Measurements from ENCODE around the gene TPRG1L. TPM values are rescaled to one million over a fixed set of nuclear protein-coding genes. Genes with fewer than 3 reads are reported as not detected.

TPRG1L gene
- total RNA-seq, 1 donor from 2014 or later = 26.5 TPM

- H3K4me1 Mint-ChIP-seq = peaks cover 66% of the 10 kb centered on the region
- ChIA-PET POLR2A (interaction anchor here (0.9 kb wide), 1 partner anchor 16 kb away, joined by 3 read pairs; no protein-coding TSS in a partner anchor), CTCF (no interaction called here)
- no peaks in the 10 kb centered on the region for H3K27me3 Mint-ChIP-seq
- TF ChIP-seq CTCF (IDR thresholded peaks at IDR 0.05) = no peak
- no peak overlapping the region for H3K27ac Mint-ChIP-seq
- H3K36me3 Mint-ChIP-seq (ENCODE audit: low read depth) = no peaks in the 10 kb centered on the region
- H3K4me3 Mint-ChIP-seq = no peak overlapping the region
- H3K9me3 Mint-ChIP-seq = no peaks in the 10 kb centered on the region
- intact Hi-C loops (cut with micrococcal nuclease) = no loop called here
- no peak for ATAC-seq (ENCODE audit: low read depth)
- DNase-seq = no peak
These were observed 46.0 kb downstream of the TPRG1L start for GRCh38 chr1:3670823-3671265.

- H3K4me3 Mint-ChIP-seq = no peak overlapping the region
- CTCF ChIA-PET = no interaction called here
- H3K4me1 Mint-ChIP-seq = peaks cover 66% of the 10 kb centered on the region
- intact Hi-C loops (cut with micrococcal nuclease) = loop anchor here (1.0 kb wide), 1 partner anchor 21 kb away; the partner anchor contains the start of gene WRAP73
- POLR2A ChIA-PET = interaction anchor here (0.9 kb wide), 1 partner anchor 17 kb away, joined by 3 read pairs; no protein-coding TSS in a partner anchor
- no peak for TF ChIP-seq CTCF (IDR thresholded peaks at IDR 0.05)
- H3K27ac Mint-ChIP-seq = peak overlapping the region; percentile 30
- H3K27me3 Mint-ChIP-seq = no peaks in the 10 kb centered on the region
- no peaks in the 10 kb centered on the region for H3K36me3 Mint-ChIP-seq (ENCODE audit: low read depth)
- no peak for ATAC-seq (ENCODE audit: low read depth)
- DNase-seq = no peak
- H3K9me3 Mint-ChIP-seq = no peaks in the 10 kb centered on the region
These were observed 46.8 kb downstream of the TPRG1L start for GRCh38 chr1:3671371-3672180.

GRCh38 chr1:3672231-3672970, 47.6 kb downstream of the TPRG1L start:
- intact Hi-C loops (cut with micrococcal nuclease) = loop anchor here (1.0 kb wide), 1 partner anchor 22 kb away; the partner anchor contains the start of gene WRAP73
- peaks cover 66% of the 10 kb centered on the region for H3K4me1 Mint-ChIP-seq

GRCh38 chr1:3672971-3673361, 48.2 kb downstream of the TPRG1L start:
- ChIA-PET CTCF (interaction anchor here (1.5 to 1.7 kb wide), 2 partner anchors 24 to 51 kb away, joined by 3 read pairs; no protein-coding TSS in a partner anchor), POLR2A (interaction anchor here (0.6 to 1.3 kb wide), 2 partner anchors 23 to 61 kb away, joined by 3 read pairs; partner anchors contain the start of gene WRAP73)
- ATAC-seq (ENCODE audit: low read depth) = no peak
- Mint-ChIP-seq H3K4me1 (peaks cover 66% of the 10 kb centered on the region), H3K27ac (peak overlapping the region; percentile 59), H3K9me3 (no peaks in the 10 kb centered on the region), H3K36me3 (ENCODE audit: low read depth) (no peaks in the 10 kb centered on the region), H3K4me3 (peak overlapping the region; percentile 78), H3K27me3 (no peaks in the 10 kb centered on the region)
- intact Hi-C loops (cut with micrococcal nuclease) = loop anchor here (1.0 kb wide), 1 partner anchor 23 kb away; the partner anchor contains the start of gene WRAP73
- no peak for DNase-seq
- TF ChIP-seq CTCF (IDR thresholded peaks at IDR 0.05) = no peak

More at GRCh38 chr1:3672231-3672970, 47.6 kb downstream of the TPRG1L start:
- no peaks in the 10 kb centered on the region for H3K27me3 Mint-ChIP-seq
- ChIA-PET CTCF (interaction anchor here (1.5 to 1.7 kb wide), 2 partner anchors 24 to 52 kb away, joined by 3 read pairs; no protein-coding TSS in a partner anchor), POLR2A (interaction anchor here (1.3 kb wide), 1 partner anchor 23 kb away, joined by 3 read pairs; the partner anchor contains the start of gene WRAP73)
- DNase-seq = no peak
- no peaks in the 10 kb centered on the region for H3K9me3 Mint-ChIP-seq
- peak overlapping the region; percentile 59 for H3K27ac Mint-ChIP-seq
- H3K36me3 Mint-ChIP-seq (ENCODE audit: low read depth) = no peaks in the 10 kb centered on the region
- ATAC-seq (ENCODE audit: low read depth) = no peak
- H3K4me3 Mint-ChIP-seq = peak overlapping the region; percentile 78
- no peak for TF ChIP-seq CTCF (IDR thresholded peaks at IDR 0.05)
